Left lung (tissue), 10 donors: ENCODE measurements around the gene CHRM4. TPM values are rescaled to one million over a fixed set of nuclear protein-coding genes. Genes with fewer than 3 reads are reported as not detected.

Experiments used
- ATAC-seq: fragments of 200-7000 bp; cut with Tn5 transposase; one replicate; pipeline ENCODE4 v1.9.1; 2020; ENCODE audit warnings: moderate library complexity
- DNase-seq, 4 donors: peaks; one replicate each; pipeline ENCODE4 v3.0.0-alpha.2; 2013 to 2020
- H3K27ac ChIP-seq, 2 donors: fragments of 200-600 bp; sonication (generic) in 1 of 2; one replicate each; pipeline versions ENCODE4 v1.5.0 to v1.8.0; 2020 to 2021
- H3K27me3 ChIP-seq, 2 donors: fragments of 200-600 bp; sonication (generic) in 1 of 2; one replicate each; pipeline versions ENCODE4 v1.5.0 to v1.8.0; 2020 to 2021
- H3K36me3 ChIP-seq, 2 donors: fragments of 200-600 bp; sonication (generic) in 1 of 2; one replicate each; pipeline versions ENCODE4 v1.5.0 to v1.8.0; 2020 to 2021
- H3K4me1 ChIP-seq, 2 donors: fragments of 200-600 bp; one replicate each; pipeline ENCODE4 v1.8.0; 2021
- H3K4me3 ChIP-seq, 2 donors: fragments of 200-600 bp; sonication (generic) in 1 of 2; one replicate each; pipeline versions ENCODE4 v1.5.0 to v1.8.0; 2020 to 2021; ENCODE audit warnings: mild to moderate bottlenecking in 1 of 2
- H3K9me3 ChIP-seq, 2 donors: fragments of 200-600 bp; sonication (generic) in 1 of 2; one replicate each; pipeline versions ENCODE4 v1.5.0 to v1.8.0; 2020 to 2021
- intact Hi-C, 2 donors: fragments of 100-400 bp; cut with DNase I; formaldehyde crosslinking; loops; one replicate each; pipeline versions ENCODE4 v1.11.2 to v1.14.2; 2022
- polyA plus RNA-seq, 6 donors: library from polyadenylated mRNA; unstranded; fragments of 120-200 nt; gene quantifications; one replicate each; pipeline ENCODE4 v1.2.1, GENCODE V29; 2013; ENCODE audit not compliant: insufficient read length in 6 of 6
- total RNA-seq, 2 donors: library from RNA; stranded (reverse); fragmentation: NEBNext Ultra II Directional; extraction: Animal tissue kit (Norgen Biotek cat#: 25700); gene quantifications; one replicate each; pipeline ENCODE4 v1.2.1, GENCODE V29; 2021
- TF ChIP-seq, protein P1 (sequence below), 2 donors: fragments of 200-600 bp; sonication (generic) in 1 of 2; IDR thresholded peaks; one replicate each; pipeline versions ENCODE4 v1.5.0 to v1.8.0; 2021; ENCODE audit warnings: antibody characterized with exemption in 2 of 2
- donor health status: DM: no; HTN: yes; CAD: no.
- donor health status: DM: no; HTN: no; CAD: no.

Gene CHRM4
- total and polyA plus RNA-seq, 8 donors, result 0.10 to 0.21 (median 0.14) TPM; not detected in 3

GRCh38 chr11:46338988-46339666, 52.4 kb downstream of the CHRM4 start:
- no peaks in the 10 kb centered on the region for H3K9me3 ChIP-seq
- TF ChIP-seq, protein P1, sequence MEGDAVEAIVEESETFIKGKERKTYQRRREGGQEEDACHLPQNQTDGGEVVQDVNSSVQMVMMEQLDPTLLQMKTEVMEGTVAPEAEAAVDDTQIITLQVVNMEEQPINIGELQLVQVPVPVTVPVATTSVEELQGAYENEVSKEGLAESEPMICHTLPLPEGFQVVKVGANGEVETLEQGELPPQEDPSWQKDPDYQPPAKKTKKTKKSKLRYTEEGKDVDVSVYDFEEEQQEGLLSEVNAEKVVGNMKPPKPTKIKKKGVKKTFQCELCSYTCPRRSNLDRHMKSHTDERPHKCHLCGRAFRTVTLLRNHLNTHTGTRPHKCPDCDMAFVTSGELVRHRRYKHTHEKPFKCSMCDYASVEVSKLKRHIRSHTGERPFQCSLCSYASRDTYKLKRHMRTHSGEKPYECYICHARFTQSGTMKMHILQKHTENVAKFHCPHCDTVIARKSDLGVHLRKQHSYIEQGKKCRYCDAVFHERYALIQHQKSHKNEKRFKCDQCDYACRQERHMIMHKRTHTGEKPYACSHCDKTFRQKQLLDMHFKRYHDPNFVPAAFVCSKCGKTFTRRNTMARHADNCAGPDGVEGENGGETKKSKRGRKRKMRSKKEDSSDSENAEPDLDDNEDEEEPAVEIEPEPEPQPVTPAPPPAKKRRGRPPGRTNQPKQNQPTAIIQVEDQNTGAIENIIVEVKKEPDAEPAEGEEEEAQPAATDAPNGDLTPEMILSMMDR (IDR thresholded peaks at IDR 0.05), result no peak
- DNase-seq (no peak), ATAC-seq (peak; percentile 24)
- H3K4me3 ChIP-seq, result peak overlapping the region in 1 of 2 donors; percentile 9
- H3K27ac ChIP-seq, result peak overlapping the region; percentile 62 to 90
- no peaks in the 10 kb centered on the region for H3K36me3 ChIP-seq
- H3K4me1 ChIP-seq, result peaks cover 12 to 91% of the 10 kb centered on the region in 2 donors
- peaks cover 2 to 10% of the 10 kb centered on the region in 2 donors for H3K27me3 ChIP-seq
- intact Hi-C loops, result no loop called here

DNA sequence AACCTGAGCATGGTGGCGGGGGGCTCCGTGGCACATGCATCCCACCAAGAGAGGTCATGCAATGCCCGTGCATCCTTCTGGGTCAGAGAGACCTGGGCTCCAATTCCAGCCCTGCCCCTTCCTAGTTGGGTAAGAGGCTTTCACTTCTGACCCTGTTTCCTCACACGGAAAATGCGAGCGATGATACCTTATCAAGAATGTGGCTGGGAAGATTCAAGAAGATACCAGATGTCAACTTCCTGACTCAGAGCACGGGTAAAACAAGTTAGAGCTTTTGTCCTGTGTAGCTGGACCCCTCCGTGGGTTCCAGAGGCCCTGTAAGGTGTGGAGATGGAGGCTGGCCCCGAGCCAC, 53.0 kb downstream of the CHRM4 start:
- TF ChIP-seq, protein P1 (IDR thresholded peaks at IDR 0.05), result no peak

DNA sequence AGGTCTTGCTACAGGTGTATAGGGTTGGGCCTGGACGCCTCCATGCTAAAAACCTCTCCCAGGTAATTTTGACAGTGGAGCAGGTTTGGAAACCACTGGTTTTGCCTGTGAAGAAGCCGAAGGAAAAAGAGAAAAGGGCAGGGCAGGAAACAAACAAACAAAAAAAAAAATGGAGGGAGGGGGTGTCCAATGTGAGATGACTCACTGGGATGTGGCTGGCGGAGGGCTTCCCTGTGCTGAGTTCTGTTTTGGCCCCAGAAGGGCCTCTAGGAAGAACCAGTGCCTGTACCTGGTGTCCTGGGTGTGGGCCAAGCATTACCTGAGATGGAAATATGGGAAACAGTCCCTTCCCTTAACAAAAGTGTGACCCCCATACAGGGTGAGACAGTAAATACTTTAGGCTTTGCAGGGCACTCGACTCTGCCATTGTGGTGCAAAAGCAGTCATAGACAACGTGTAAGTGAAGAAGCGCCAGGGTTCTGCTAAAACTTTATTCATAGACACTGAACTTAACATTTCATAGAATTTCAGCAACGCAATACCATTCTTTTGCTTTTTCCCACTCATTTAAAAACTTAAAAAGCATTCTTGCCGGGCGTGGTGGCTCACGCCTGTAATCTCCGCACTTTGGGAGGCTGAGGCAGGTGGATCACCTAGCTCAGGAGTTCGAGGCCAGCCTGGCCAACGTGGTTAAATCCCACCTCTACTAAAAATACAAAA, 53.8 kb downstream of the CHRM4 start:
- H3K27me3 ChIP-seq, result peaks cover 16 to 24% of the 10 kb centered on the region in 2 donors
- no peaks in the 10 kb centered on the region for H3K9me3 ChIP-seq
- intact Hi-C loops, result no loop called here
- peaks cover 15 to 91% of the 10 kb centered on the region in 2 donors for H3K4me1 ChIP-seq
- no peaks in the 10 kb centered on the region for H3K36me3 ChIP-seq
- no peak overlapping the region for H3K27ac ChIP-seq
- ATAC-seq (no peak), DNase-seq (no peak)
- TF ChIP-seq, protein P1 (IDR thresholded peaks at IDR 0.05), result no peak
- H3K4me3 ChIP-seq, result no peak overlapping the region

More for the DNA sequence above, 53.0 kb downstream of the CHRM4 start:
- intact Hi-C loops, result no loop called here
- peaks cover 8 to 15% of the 10 kb centered on the region in 2 donors for H3K27me3 ChIP-seq
- ATAC-seq (no peak), DNase-seq (no peak)
- H3K36me3 ChIP-seq, result no peaks in the 10 kb centered on the region
- peaks cover 12 to 91% of the 10 kb centered on the region in 2 donors for H3K4me1 ChIP-seq
- H3K4me3 ChIP-seq, result peak overlapping the region in 1 of 2 donors; percentile 9
- peak overlapping the region; percentile 62 to 90 for H3K27ac ChIP-seq
- H3K9me3 ChIP-seq, result no peaks in the 10 kb centered on the region

GRCh38 chr11:46336563-46337180, 54.9 kb downstream of the CHRM4 start:
- no peaks in the 10 kb centered on the region for H3K36me3 ChIP-seq
- H3K27me3 ChIP-seq, result peaks cover 25 to 35% of the 10 kb centered on the region in 2 donors
- DNase-seq, result peak in 2 of 4 donors; percentile 69 to 87
- intact Hi-C loops, result no loop called here
- H3K4me1 ChIP-seq, result peaks cover 20 to 86% of the 10 kb centered on the region in 2 donors
- H3K9me3 ChIP-seq, result no peaks in the 10 kb centered on the region
- no peak overlapping the region for H3K27ac ChIP-seq
- ATAC-seq, result peak; percentile 26
- no peak overlapping the region for H3K4me3 ChIP-seq
- TF ChIP-seq, protein P1 (IDR thresholded peaks at IDR 0.05), result no peak
